Measurements from ENCODE around the gene GRAP. TPM values are rescaled to one million over a fixed set of nuclear protein-coding genes. Genes with fewer than 3 reads are reported as not detected.

Gene GRAP
- total RNA-seq, 1 donor from 2014 or later, result 2.1 TPM

DNA sequence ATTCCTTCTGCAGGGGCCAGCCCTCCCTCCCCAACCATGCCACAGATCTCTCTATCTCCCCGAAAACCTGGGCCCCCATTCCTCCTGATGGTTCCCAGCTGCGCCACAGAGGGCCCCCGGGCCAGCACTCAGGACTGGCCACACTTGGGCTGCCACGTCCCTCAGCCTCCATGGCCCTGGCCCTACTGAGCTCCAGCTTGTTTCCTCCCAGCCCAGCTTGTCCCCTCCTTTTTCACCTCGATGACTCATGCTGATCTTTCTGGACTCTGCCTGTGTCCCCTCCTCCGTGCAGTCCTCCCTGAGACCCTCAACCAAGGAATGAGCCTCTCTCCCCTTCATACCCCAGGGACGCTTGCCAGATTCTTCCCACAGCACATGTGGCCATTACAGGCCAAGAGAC, 31.3 kb downstream of the GRAP start:
- H3K36me3 Mint-ChIP-seq (ENCODE audit: low read depth), result no peaks in the 10 kb centered on the region
- no peaks in the 10 kb centered on the region for H3K9me3 Mint-ChIP-seq
- H3K4me1 Mint-ChIP-seq, result no peaks in the 10 kb centered on the region
- no peak overlapping the region for H3K4me3 Mint-ChIP-seq
- DNase-seq (ENCODE audit: low read depth, low spot score), result no peak
- no peak overlapping the region for H3K27ac Mint-ChIP-seq (ENCODE audit: unreplicated experiment)
- TF ChIP-seq, protein P1, sequence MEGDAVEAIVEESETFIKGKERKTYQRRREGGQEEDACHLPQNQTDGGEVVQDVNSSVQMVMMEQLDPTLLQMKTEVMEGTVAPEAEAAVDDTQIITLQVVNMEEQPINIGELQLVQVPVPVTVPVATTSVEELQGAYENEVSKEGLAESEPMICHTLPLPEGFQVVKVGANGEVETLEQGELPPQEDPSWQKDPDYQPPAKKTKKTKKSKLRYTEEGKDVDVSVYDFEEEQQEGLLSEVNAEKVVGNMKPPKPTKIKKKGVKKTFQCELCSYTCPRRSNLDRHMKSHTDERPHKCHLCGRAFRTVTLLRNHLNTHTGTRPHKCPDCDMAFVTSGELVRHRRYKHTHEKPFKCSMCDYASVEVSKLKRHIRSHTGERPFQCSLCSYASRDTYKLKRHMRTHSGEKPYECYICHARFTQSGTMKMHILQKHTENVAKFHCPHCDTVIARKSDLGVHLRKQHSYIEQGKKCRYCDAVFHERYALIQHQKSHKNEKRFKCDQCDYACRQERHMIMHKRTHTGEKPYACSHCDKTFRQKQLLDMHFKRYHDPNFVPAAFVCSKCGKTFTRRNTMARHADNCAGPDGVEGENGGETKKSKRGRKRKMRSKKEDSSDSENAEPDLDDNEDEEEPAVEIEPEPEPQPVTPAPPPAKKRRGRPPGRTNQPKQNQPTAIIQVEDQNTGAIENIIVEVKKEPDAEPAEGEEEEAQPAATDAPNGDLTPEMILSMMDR (conservative IDR thresholded peaks at IDR 0.05), result no peak
- peaks cover 3% of the 10 kb centered on the region for H3K27me3 Mint-ChIP-seq (ENCODE audit: low read depth)

GRCh38 chr17:19014628-19015215, 32.0 kb downstream of the GRAP start:
- TF ChIP-seq, protein P1 (conservative IDR thresholded peaks at IDR 0.05), result no peak
- no peaks in the 10 kb centered on the region for H3K9me3 Mint-ChIP-seq
- no peaks in the 10 kb centered on the region for H3K27me3 Mint-ChIP-seq (ENCODE audit: low read depth)
- DNase-seq (ENCODE audit: low read depth, low spot score), result no peak
- no peak overlapping the region for H3K4me3 Mint-ChIP-seq
- no peaks in the 10 kb centered on the region for H3K36me3 Mint-ChIP-seq (ENCODE audit: low read depth)
- no peak overlapping the region for H3K27ac Mint-ChIP-seq (ENCODE audit: unreplicated experiment)
- H3K4me1 Mint-ChIP-seq, result no peaks in the 10 kb centered on the region

DNA sequence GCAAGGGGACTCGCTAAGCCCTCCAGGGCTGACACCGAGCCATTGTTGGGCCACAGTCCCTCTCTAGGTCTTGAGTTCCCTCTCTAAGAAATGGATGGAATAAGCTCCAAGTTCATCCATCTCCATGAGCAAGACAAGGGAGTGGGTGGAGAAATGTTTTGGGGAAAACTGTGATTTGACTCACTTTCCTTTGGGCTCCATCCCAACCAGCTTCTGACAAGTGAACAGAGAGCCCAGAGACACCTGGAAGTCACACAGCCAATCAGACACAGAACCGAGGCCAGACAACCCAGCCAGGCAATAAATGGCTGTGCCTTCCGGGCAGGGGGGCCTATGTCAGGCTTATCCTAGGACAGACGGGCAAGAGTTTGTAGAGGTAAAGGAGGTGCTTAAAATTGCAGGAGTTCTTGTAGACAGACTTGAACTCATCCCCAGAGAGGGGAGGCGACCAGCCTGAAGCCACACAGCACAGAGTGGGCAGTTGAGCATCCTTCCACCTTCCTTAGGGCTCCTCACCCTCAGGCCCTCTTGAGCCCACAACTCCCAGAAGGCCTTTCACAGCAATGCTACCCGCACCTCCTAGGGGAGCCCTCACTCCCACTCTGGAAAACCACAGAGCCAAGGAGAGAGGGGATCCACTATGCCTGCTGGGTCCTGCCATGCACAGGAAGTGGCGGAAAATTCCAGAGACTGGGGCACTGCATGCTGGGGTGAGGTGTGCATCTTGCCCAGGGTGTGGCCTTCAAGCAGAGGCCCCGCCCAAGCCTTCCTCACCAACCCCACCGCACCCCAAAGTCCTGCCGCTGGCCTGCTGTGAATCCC, 32.7 kb downstream of the GRAP start:
- no peak for DNase-seq (ENCODE audit: low read depth, low spot score)
- no peaks in the 10 kb centered on the region for H3K36me3 Mint-ChIP-seq (ENCODE audit: low read depth)
- TF ChIP-seq, protein P1 (conservative IDR thresholded peaks at IDR 0.05), result no peak
- no peak overlapping the region for H3K4me3 Mint-ChIP-seq
- H3K27ac Mint-ChIP-seq (ENCODE audit: unreplicated experiment), result no peak overlapping the region
- H3K9me3 Mint-ChIP-seq, result no peaks in the 10 kb centered on the region
- no peaks in the 10 kb centered on the region for H3K27me3 Mint-ChIP-seq (ENCODE audit: low read depth)
- no peaks in the 10 kb centered on the region for H3K4me1 Mint-ChIP-seq

DNA sequence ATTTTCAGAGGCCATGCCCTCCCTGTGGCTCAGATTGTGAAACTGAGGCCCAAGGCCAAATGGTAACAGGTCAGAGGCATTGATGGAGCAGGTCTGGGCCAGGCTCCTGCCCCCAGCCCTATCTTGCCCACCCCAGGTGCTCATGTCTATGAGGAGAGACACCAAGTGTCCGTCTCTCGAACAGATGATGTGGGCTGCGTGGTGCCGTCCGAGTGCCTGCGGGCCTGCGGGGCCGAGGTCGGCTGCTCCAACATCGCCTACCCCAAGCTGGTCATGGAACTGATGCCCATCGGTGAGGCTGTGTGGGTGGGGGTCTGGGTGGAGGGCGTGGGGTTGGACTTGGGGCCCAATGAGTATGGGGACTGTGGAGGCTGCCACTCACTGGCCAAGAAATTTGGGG, 33.5 kb downstream of the GRAP start:
- Mint-ChIP-seq H3K27ac (ENCODE audit: unreplicated experiment) (no peak overlapping the region), H3K27me3 (ENCODE audit: low read depth) (no peaks in the 10 kb centered on the region), H3K4me1 (no peaks in the 10 kb centered on the region), H3K9me3 (no peaks in the 10 kb centered on the region), H3K4me3 (no peak overlapping the region), H3K36me3 (ENCODE audit: low read depth) (no peaks in the 10 kb centered on the region)
- TF ChIP-seq, protein P1 (conservative IDR thresholded peaks at IDR 0.05), result no peak
- DNase-seq (ENCODE audit: low read depth, low spot score), result no peak

DNA sequence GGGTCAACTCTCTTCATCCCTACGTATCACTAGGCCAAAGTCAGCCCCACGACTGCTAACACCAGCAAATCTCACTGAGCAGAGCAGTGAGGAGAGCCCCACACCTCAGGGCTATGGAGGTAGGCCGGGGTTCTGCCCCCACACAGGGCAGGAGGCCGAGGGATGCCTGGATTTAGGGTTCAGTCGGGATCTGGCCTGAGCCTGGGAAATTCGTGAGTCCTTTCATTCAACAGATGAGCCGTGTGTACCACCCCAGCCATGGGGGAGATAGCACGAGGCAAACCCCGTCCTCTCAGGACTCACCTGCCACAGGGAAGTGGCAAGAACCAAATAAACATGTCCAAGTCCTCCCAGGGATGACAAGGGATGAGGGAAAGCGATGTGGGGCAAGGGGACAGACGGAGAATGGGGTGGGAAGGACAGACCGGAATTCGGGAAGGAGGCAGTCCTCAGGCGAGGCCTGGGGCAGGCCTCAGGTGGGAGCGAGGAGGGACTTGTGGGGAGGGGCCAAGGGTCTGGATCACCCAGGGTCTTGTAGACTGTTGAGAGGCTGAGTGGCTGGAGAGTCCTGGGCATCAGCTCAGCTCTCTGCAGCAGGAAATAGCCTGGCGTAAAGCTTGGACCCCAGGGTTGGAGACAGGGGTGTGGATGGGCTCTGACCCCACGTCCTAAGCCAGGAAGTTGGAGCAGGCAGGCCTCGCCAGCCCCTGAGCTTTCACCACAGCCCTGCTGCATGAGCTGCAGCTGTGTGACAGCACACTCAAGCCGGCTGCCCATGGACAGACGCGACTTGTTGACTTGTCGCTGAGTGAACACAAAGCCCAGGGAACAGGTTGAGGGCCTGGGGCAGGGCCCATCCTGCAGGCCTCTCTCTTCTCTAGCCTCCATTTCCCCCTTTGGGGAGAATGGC, 34.3 kb downstream of the GRAP start:
- H3K36me3 Mint-ChIP-seq (ENCODE audit: low read depth), result no peaks in the 10 kb centered on the region
- no peak overlapping the region for H3K27ac Mint-ChIP-seq (ENCODE audit: unreplicated experiment)
- TF ChIP-seq, protein P1 (conservative IDR thresholded peaks at IDR 0.05), result no peak
- no peak overlapping the region for H3K4me3 Mint-ChIP-seq
- DNase-seq (ENCODE audit: low read depth, low spot score), result no peak
- peaks cover 7% of the 10 kb centered on the region for H3K27me3 Mint-ChIP-seq (ENCODE audit: low read depth)
- H3K9me3 Mint-ChIP-seq, result no peaks in the 10 kb centered on the region
- no peaks in the 10 kb centered on the region for H3K4me1 Mint-ChIP-seq
